ENCODE measurements around the gene IFT25. TPM values are rescaled to one million over a fixed set of nuclear protein-coding genes. Genes with fewer than 3 reads are reported as not detected.
A peak's percentile ranks its signal among the peaks of the same experiment; 100 is the strongest.

Gene IFT25
- total RNA-seq, 1 donor from 2014 or later, result 35.4 TPM

DNA sequence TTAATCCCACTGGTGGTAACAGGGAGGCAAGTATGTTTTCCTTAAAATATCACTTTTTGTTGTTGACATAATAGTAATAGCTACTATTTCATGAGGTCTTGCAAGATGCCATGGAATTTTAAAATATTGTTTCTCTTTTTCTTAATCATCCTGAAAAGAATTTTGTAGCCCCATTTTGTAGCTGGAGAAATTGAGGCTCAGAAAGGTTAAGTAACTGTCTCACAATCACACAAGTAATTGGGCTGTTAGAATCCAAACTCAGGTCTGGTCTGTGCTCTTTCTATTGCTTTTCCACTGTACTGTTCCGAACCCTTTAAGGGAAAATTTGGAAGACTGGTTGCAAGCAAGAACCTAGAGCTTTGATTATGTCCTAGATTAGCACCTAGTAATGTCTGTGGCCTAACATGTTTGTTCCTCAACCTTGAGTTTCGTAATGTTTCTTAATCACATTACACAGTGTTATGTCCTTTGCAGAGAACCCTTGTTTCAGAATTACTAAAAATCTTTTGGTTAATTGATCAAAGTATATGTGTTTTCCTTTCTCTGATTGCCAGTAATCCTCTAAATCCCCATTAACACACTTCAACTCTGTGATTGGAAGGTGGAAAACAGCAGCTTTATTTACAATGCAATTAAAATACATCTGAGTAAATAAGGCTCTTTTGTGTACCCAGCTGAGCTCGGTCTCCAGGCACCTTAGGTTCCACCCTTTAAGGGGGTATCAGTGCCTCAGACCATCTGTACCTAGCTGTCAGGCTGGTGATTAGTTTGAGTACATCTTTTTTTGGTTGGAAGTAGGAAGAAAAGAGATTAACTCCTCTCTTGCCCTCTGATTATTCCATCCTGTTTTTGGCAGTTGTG lies 11.0 kb upstream of the IFT25 start:
- no peaks in the 10 kb centered on the region for H3K9me3 Mint-ChIP-seq (ENCODE audit: low read depth)
- H3K4me1 Mint-ChIP-seq (ENCODE audit: low read depth), result peaks cover 10% of the 10 kb centered on the region
- no peak overlapping the region for H3K4me3 Mint-ChIP-seq (ENCODE audit: low read depth)
- no peak for DNase-seq (ENCODE audit: low spot score, unreplicated experiment)
- no peaks in the 10 kb centered on the region for H3K27me3 Mint-ChIP-seq
- TF ChIP-seq, protein P1, sequence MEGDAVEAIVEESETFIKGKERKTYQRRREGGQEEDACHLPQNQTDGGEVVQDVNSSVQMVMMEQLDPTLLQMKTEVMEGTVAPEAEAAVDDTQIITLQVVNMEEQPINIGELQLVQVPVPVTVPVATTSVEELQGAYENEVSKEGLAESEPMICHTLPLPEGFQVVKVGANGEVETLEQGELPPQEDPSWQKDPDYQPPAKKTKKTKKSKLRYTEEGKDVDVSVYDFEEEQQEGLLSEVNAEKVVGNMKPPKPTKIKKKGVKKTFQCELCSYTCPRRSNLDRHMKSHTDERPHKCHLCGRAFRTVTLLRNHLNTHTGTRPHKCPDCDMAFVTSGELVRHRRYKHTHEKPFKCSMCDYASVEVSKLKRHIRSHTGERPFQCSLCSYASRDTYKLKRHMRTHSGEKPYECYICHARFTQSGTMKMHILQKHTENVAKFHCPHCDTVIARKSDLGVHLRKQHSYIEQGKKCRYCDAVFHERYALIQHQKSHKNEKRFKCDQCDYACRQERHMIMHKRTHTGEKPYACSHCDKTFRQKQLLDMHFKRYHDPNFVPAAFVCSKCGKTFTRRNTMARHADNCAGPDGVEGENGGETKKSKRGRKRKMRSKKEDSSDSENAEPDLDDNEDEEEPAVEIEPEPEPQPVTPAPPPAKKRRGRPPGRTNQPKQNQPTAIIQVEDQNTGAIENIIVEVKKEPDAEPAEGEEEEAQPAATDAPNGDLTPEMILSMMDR (IDR thresholded peaks at IDR 0.05; ENCODE audit: unreplicated experiment), result no peak
- H3K27ac Mint-ChIP-seq, result peak overlapping the region; percentile 62
- peaks cover 9% of the 10 kb centered on the region for H3K36me3 Mint-ChIP-seq (ENCODE audit: insufficient read depth)

DNA sequence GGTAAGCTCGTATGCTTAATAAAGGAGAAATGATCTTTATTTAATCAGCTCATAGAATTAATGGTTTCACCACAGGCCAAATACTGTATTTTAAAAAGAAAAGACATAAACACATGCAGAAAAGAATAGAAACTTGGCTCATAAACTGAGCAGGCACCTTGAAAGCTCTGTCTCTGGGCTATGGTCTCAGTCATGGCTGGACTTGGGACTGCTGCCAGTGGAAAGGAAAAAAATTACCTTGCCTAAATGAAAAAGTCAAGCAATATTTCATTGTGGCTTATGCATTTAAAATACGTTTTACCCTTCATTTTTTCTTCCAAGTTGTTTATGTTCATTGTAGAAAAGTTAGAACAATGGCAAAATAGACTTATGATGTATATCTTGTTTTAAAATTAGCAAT lies 8.6 kb upstream of the IFT25 start:
- H3K27ac Mint-ChIP-seq, result no peak overlapping the region
- H3K9me3 Mint-ChIP-seq (ENCODE audit: low read depth), result no peaks in the 10 kb centered on the region
- H3K27me3 Mint-ChIP-seq, result no peaks in the 10 kb centered on the region
- peaks cover 8% of the 10 kb centered on the region for H3K36me3 Mint-ChIP-seq (ENCODE audit: insufficient read depth)
- no peak for DNase-seq (ENCODE audit: low spot score, unreplicated experiment)
- H3K4me1 Mint-ChIP-seq (ENCODE audit: low read depth), result peaks cover 21% of the 10 kb centered on the region
- TF ChIP-seq, protein P1 (IDR thresholded peaks at IDR 0.05; ENCODE audit: unreplicated experiment), result no peak
- H3K4me3 Mint-ChIP-seq (ENCODE audit: low read depth), result no peak overlapping the region

DNA sequence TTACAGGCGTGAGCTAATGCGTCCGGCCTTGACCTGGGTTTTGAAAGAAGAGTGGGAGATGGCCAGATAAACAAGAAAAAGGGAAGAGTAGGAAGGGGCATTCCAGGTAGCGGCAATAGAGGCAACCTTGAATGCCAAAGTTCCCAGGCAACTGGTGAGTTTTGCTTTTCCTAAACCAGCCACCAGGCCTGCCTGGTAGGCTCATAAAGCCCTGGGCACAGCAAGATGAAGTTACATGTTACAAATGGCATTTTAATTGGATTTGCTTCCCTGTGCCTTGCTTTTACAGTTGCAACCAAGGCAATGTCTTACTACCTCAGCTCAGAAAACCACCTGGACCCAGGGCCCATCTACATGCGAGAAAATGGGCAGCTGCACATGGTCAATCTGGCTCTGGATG lies 6.2 kb upstream of the IFT25 start:
- Mint-ChIP-seq H3K27me3 (no peaks in the 10 kb centered on the region), H3K4me3 (ENCODE audit: low read depth) (no peak overlapping the region), H3K4me1 (ENCODE audit: low read depth) (peaks cover 29% of the 10 kb centered on the region), H3K36me3 (ENCODE audit: insufficient read depth) (peaks cover 5% of the 10 kb centered on the region), H3K27ac (no peak overlapping the region), H3K9me3 (ENCODE audit: low read depth) (no peaks in the 10 kb centered on the region)
- TF ChIP-seq, protein P1 (IDR thresholded peaks at IDR 0.05; ENCODE audit: unreplicated experiment), result no peak
- DNase-seq (ENCODE audit: low spot score, unreplicated experiment), result no peak

GRCh38 chr1:53949023-53949990 lies 3.8 kb upstream of the IFT25 start:
- H3K27me3 Mint-ChIP-seq, result no peaks in the 10 kb centered on the region
- no peaks in the 10 kb centered on the region for H3K9me3 Mint-ChIP-seq (ENCODE audit: low read depth)
- H3K36me3 Mint-ChIP-seq (ENCODE audit: insufficient read depth), result peaks cover 1% of the 10 kb centered on the region
- no peak for DNase-seq (ENCODE audit: low spot score, unreplicated experiment)
- TF ChIP-seq, protein P1 (IDR thresholded peaks at IDR 0.05; ENCODE audit: unreplicated experiment), result peak; percentile 73
- peak overlapping the region; percentile 73 for H3K27ac Mint-ChIP-seq
- peak overlapping the region; percentile 18 for H3K4me3 Mint-ChIP-seq (ENCODE audit: low read depth)
- peaks cover 34% of the 10 kb centered on the region for H3K4me1 Mint-ChIP-seq (ENCODE audit: low read depth)

GRCh38 chr1:53948291-53948690 lies 2.8 kb upstream of the IFT25 start:
- H3K27ac Mint-ChIP-seq, result no peak overlapping the region
- TF ChIP-seq, protein P1 (IDR thresholded peaks at IDR 0.05; ENCODE audit: unreplicated experiment), result no peak
- peak overlapping the region; percentile 86 for H3K4me3 Mint-ChIP-seq (ENCODE audit: low read depth)
- no peaks in the 10 kb centered on the region for H3K27me3 Mint-ChIP-seq
- peaks cover 1% of the 10 kb centered on the region for H3K36me3 Mint-ChIP-seq (ENCODE audit: insufficient read depth)
- H3K9me3 Mint-ChIP-seq (ENCODE audit: low read depth), result no peaks in the 10 kb centered on the region
- DNase-seq (ENCODE audit: low spot score, unreplicated experiment), result no peak
- H3K4me1 Mint-ChIP-seq (ENCODE audit: low read depth), result peaks cover 34% of the 10 kb centered on the region
